ENCODE measurements around the gene LRRC8E. TPM values are rescaled to one million over a fixed set of nuclear protein-coding genes. Genes with fewer than 3 reads are reported as not detected.
"Not testable (repeated sequence)": the region's sequence is repeated elsewhere in the genome, so short reads cannot be mapped to it uniquely, and the experiment has no call there.

Gene LRRC8E
- total RNA-seq, 1 donor from 2014 or later, result 0.08 TPM

GRCh38 chr19:7916955-7917266 is 28.6 kb downstream of the LRRC8E start:
- H3K4me1 Mint-ChIP-seq (ENCODE audit: unreplicated experiment), result peaks cover 12% of the 10 kb centered on the region
- peaks cover 8% of the 10 kb centered on the region for H3K36me3 Mint-ChIP-seq (ENCODE audit: low read depth, unreplicated experiment)
- TF ChIP-seq, protein P1, sequence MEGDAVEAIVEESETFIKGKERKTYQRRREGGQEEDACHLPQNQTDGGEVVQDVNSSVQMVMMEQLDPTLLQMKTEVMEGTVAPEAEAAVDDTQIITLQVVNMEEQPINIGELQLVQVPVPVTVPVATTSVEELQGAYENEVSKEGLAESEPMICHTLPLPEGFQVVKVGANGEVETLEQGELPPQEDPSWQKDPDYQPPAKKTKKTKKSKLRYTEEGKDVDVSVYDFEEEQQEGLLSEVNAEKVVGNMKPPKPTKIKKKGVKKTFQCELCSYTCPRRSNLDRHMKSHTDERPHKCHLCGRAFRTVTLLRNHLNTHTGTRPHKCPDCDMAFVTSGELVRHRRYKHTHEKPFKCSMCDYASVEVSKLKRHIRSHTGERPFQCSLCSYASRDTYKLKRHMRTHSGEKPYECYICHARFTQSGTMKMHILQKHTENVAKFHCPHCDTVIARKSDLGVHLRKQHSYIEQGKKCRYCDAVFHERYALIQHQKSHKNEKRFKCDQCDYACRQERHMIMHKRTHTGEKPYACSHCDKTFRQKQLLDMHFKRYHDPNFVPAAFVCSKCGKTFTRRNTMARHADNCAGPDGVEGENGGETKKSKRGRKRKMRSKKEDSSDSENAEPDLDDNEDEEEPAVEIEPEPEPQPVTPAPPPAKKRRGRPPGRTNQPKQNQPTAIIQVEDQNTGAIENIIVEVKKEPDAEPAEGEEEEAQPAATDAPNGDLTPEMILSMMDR (IDR thresholded peaks at IDR 0.05; ENCODE audit: unreplicated experiment), result no peak
- DNase-seq (ENCODE audit: low spot score), result no peak
- peaks cover 23% of the 10 kb centered on the region for H3K27me3 Mint-ChIP-seq (ENCODE audit: unreplicated experiment)
- H3K4me3 Mint-ChIP-seq (ENCODE audit: unreplicated experiment), result peak overlapping the region; percentile 89
- H3K27ac Mint-ChIP-seq (ENCODE audit: unreplicated experiment), result no peak overlapping the region
- no peaks in the 10 kb centered on the region for H3K9me3 Mint-ChIP-seq (ENCODE audit: unreplicated experiment)

DNA sequence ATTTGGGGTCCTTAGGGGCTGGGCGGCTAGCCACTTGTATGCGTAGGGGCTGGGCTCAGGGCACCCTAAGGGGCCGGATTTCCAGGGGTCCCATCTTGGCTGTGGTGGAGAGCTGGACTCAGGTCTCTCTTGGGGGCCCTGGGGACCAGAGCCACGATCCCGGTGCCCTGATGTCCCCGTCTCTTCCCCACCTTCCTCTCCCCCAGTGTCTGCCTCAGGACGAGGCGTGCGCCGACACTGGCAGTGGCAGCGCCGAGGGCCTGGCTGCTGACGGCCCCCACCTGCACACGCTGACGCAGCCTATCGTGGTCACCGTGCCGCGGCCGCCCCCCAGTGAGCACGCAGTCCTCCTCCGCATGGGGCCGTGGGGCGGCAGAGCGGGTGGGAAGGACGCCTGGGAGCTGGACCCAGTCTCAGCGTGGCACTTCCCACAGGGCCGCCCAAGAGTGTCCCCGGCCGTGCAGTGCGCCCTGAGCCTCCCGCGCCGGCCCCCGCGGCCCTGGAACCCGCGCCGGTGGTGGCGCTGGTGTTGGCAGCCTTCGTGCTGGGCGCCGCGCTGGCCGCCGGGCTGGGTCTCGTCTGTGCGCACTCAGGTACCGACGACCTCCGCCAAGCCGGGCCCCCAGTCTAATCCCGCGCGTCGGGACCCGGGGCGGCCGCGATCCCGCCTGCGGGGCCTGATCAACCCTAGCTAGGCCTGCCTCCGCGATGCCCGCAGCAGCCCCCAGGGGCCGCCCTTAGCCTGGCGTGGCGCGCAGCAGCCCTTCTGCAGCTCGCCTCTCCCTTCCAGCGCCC is 29.2 kb downstream of the LRRC8E start:
- peak overlapping the region; percentile 89 for H3K4me3 Mint-ChIP-seq (ENCODE audit: unreplicated experiment)
- peaks cover 12% of the 10 kb centered on the region for H3K4me1 Mint-ChIP-seq (ENCODE audit: unreplicated experiment)
- peak; percentile 77 for DNase-seq (ENCODE audit: low spot score)
- no peak overlapping the region for H3K27ac Mint-ChIP-seq (ENCODE audit: unreplicated experiment)
- H3K9me3 Mint-ChIP-seq (ENCODE audit: unreplicated experiment), result no peaks in the 10 kb centered on the region
- peaks cover 11% of the 10 kb centered on the region for H3K36me3 Mint-ChIP-seq (ENCODE audit: low read depth, unreplicated experiment)
- TF ChIP-seq, protein P1 (IDR thresholded peaks at IDR 0.05; ENCODE audit: unreplicated experiment), result no peak
- peaks cover 23% of the 10 kb centered on the region for H3K27me3 Mint-ChIP-seq (ENCODE audit: unreplicated experiment)

DNA sequence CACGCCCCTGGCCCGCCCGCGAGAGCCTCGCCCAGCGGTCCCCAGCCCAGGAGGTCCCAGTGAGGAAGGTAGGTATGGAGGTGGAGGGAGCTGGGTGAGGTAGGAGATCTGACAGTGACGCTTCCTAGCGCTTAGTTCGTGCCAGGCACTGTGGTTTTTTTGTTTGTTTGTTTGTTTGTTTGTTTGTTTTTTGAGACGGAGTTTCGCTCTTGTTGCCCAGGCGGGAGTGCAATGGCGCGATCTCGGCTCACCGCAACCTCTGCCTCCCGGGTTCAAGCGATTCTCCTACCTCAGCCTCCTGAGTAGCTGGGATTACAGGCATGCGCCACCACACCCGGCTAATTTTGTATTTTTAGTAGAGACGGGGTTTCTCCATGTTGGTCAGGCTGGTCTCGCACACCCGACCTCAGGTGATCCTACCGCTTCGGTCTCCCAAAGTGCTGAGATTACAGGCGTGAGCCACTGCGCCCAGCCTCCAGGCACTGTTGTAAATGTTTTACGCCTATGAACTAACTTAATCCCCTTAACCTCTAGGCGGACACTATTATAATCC is 29.8 kb downstream of the LRRC8E start:
- not testable (repeated sequence) for H3K4me3 Mint-ChIP-seq (ENCODE audit: unreplicated experiment); H3K36me3 Mint-ChIP-seq (ENCODE audit: low read depth, unreplicated experiment); DNase-seq (ENCODE audit: low spot score); H3K27ac Mint-ChIP-seq (ENCODE audit: unreplicated experiment); H3K9me3 Mint-ChIP-seq (ENCODE audit: unreplicated experiment)
- H3K27me3 Mint-ChIP-seq (ENCODE audit: unreplicated experiment), result peaks cover 26% of the 10 kb centered on the region
- H3K4me1 Mint-ChIP-seq (ENCODE audit: unreplicated experiment), result peaks cover 12% of the 10 kb centered on the region

- H3K36me3 Mint-ChIP-seq (ENCODE audit: low read depth, unreplicated experiment), result peaks cover 8% of the 10 kb centered on the region
- TF ChIP-seq, protein P1 (IDR thresholded peaks at IDR 0.05; ENCODE audit: unreplicated experiment), result no peak
- H3K27ac Mint-ChIP-seq (ENCODE audit: unreplicated experiment), result no peak overlapping the region
- H3K4me1 Mint-ChIP-seq (ENCODE audit: unreplicated experiment), result peaks cover 12% of the 10 kb centered on the region
- H3K9me3 Mint-ChIP-seq (ENCODE audit: unreplicated experiment), result no peaks in the 10 kb centered on the region
- H3K4me3 Mint-ChIP-seq (ENCODE audit: unreplicated experiment), result no peak overlapping the region
- no peak for DNase-seq (ENCODE audit: low spot score)
- peaks cover 29% of the 10 kb centered on the region for H3K27me3 Mint-ChIP-seq (ENCODE audit: unreplicated experiment)
Measured at GRCh38 chr19:7918615-7919421, 30.5 kb downstream of the LRRC8E start.

- Mint-ChIP-seq H3K27ac (ENCODE audit: unreplicated experiment) (peak within 1 kb of the TSS; percentile 64), H3K4me1 (ENCODE audit: unreplicated experiment) (peaks cover 12% of the 10 kb centered on the region), H3K36me3 (ENCODE audit: low read depth, unreplicated experiment) (peaks cover 8% of the 10 kb centered on the region), H3K9me3 (ENCODE audit: unreplicated experiment) (no peaks in the 10 kb centered on the region), H3K4me3 (ENCODE audit: unreplicated experiment) (peak within 1 kb of the TSS; percentile 88), H3K27me3 (ENCODE audit: unreplicated experiment) (peaks cover 24% of the 10 kb centered on the region)
- DNase-seq (ENCODE audit: low spot score), result peak; percentile 97
- TF ChIP-seq, protein P1 (IDR thresholded peaks at IDR 0.05; ENCODE audit: unreplicated experiment), result no peak
Measured at GRCh38 chr19:7919610-7920518, 31.6 kb downstream of the LRRC8E start, which contains the start of gene SNAPC2. Gene SNAPC2 (plus strand): TSS chr19:7920338. CDS start chr19:7920367, 29 bp downstream.

All from endothelial cell (in vitro differentiated cells).